HG02798 (cell line): ENCODE results near the gene VWA8.
"Not testable (repeated sequence)": the region's sequence is repeated elsewhere in the genome, so short reads cannot be mapped to it uniquely, and the experiment has no call there.

ENCODE experiments used
- ATAC-seq: cut with Tn5 transposase; IDR thresholded peaks from one replicate; pipeline ENCODE4 v1.9.1; 2021; ENCODE audit warnings: mild to moderate bottlenecking; ENCODE audit not compliant: unreplicated experiment, poor library complexity

Gene VWA8

DNA sequence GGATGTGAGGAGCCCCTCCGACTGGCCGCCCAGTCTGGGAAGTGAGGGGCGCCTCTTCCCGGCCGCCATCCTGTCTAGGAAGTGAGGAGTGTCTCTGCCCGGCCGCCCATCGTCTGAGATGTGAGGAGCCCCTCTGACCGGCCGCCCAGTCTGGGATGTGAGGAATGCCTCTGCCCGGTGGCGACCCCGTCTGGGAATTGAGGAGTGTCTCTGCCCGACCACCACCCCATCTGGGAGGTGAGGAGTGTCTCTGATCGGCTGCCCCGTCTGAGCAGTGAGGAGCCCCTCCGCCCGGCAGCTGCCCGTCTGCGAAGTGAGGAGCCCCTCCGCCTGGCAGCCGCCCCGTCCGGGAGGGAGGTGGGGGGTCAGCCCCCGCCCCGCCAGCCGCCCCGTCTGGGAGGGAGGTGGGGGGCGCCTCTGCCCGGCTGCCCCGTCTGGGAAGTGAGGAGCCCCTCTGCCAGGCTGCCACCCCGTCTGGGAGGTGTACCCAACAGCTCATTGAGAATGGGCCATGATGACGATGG lies 389.0 kb downstream of the VWA8 start:
- ATAC-seq, result not testable (repeated sequence)

GRCh38 chr13:41568972-41569351 lies 391.9 kb downstream of the VWA8 start:
- ATAC-seq, result no peak

DNA sequence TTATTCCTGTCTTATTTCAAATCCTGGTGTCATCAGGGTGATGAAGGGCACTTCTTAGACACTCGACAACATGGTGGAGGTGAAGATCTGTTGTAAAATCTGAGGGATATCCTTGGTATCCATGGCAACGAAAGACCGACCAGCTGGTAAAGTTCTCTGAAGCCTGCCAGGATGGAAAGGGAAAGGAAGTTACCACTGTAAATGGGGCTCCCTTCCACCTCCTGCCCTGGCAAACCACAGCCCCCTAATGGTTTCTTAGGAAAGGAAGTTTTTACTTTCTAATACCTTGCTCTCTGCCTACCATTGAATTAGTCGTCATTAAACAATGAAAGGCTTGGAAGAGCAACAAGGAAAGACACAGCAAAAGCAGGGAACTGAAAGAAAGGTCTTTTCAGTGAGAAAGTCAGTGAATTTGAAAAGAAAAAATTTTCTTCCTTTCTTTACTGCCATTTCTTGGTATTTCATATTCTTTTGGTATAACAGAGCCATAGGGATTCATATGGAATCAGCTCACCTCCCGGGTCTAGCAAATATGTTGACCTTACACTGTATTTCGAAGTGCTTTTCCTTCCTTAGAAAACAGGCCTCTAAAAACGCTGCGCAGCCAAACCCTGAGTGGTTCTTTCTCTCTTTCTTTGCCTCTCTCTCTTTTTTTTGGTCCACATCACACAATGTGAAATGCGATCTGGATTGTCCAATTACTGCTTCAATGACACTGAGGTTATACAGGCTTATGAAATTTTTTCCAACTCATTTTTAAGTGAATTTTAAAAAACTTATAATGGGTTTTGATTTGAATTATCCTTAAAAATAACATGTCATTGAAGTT lies 392.6 kb downstream of the VWA8 start:
- no peak for ATAC-seq

GRCh38 chr13:41567363-41567762 lies 393.5 kb downstream of the VWA8 start:
- no peak for ATAC-seq

DNA sequence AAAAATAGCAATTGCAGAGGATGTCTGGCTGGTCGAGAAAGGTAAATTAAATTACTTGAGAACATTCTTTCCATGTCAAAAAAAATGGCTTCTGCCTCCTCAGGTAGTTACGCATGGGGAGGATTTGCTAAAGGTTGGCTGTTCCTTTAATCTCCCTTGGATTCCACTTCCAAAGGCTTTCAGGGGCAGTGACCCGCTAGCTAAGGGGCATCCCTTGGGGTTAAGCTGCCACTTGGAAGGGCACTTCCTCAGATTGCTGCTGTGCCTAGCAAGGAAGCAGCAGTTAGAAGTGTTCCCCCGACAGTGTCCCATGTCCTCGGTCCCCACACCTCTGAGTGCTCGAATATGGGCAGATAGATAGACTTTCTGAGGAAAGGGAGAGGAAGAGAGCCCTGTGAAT lies 395.1 kb downstream of the VWA8 start:
- no peak for ATAC-seq

- ATAC-seq, result no peak
These were observed 395.7 kb downstream of the VWA8 start for GRCh38 chr13:41565216-41565615.

GRCh38 chr13:41563984-41564365 lies 396.9 kb downstream of the VWA8 start:
- no peak for ATAC-seq

DNA sequence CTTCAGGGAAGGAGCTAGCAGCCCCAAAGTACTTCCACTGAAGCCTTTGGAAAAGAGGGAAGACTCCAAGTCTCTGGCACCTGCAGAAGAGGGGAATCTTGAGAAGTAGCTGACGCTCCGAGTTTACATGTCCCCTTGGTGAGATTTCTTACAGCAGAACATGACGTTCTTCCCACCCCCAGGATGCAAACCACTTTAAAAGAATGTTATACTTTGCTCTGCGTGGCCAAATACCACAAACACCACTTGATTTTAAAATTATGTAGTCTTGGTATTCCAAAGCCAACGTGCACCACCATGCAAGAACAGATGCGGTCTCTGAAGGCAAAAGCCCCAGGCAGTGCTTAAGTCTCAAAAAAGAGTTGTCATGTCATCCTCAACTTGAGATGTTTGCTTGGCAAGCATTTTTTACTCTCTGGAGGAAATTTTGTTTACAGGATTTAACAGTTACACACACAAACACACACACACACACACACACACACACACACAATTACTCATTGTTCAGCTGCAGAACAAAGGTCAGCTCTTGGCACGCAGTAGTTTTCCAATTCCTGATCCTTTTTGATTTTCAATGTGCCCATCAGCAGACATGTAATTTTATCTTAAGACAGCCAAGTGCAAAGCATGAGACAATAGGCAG lies 397.4 kb downstream of the VWA8 start:
- ATAC-seq, result no peak

GRCh38 chr13:41562541-41563178 lies 398.2 kb downstream of the VWA8 start:
- ATAC-seq, result no peak

DNA sequence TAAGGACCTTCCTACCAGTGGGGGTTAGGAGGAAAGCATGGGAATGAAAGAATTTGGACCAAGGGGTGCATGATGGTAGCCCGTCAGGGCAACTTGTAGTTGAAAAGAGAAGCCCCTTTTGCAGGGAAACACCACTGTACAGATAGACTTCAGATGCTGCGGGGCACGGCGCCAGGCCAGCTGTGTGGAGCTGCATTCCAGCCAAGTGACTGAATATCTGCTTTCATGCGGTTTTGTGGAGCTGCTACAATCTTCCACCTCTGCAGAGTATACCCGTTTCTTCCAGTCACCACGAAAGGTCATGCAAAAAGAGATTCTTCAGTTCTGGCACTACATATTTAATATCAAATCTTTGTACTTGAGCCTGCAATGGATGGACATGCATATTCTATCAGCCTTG lies 398.8 kb downstream of the VWA8 start:
- ATAC-seq, result no peak

DNA sequence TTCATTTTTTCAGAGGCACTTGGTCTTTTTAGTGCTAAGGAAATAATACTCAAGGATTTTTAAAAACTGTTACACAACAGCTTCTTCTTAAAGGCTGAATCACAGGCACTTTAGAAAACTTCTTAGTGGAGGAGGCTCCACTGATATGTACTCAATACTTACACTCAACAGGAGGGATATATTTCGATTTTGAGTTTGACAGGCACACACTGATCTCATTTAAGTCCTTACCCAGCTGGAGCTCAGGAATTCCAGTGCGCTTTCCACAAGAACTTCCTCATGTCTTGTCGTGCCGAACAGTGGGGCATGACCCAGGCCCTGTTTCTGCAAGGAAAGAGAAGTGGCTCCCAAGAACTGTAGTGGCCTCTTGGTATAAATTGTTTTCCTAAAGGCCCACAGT lies 399.7 kb downstream of the VWA8 start:
- no peak for ATAC-seq

DNA sequence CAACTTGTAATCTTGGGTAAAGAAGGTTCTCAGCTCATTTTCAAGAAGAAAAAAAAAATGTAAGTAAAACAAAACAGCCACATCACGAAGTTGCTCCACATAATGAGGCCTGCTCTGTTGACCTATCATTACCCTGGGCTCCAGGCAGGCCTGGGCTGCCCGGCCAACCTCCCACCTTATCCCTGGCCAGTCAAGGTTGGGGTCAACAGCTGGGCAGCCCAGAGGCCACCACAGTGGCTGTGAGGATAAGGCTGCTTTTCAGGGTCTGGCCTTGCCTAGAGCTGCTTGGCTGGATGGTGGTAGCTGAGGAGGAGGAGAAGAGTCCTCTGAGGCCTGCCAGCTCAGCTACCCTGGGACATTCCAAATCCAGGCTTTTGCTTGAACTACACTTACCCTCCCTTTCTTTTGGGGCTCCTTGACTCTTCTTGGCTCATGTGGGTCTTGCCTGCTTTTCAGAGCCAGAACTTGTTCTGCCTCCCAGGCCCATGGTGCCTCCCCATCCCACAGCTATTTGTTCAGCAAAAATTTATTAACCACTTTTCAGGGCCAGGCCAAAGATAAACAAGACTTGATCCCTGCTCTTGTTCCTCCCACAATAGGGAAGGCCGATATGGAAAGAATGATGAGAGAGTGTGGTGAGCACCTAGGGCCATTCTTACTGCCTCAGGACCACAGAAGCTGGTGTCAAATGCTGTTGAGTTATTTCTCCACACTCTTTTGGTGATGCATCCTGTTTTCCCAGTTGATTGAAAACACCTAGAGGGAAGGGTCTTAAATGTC lies 401.9 kb downstream of the VWA8 start:
- ATAC-seq, result no peak

GRCh38 chr13:41557719-41558118 lies 403.2 kb downstream of the VWA8 start:
- no peak for ATAC-seq

DNA sequence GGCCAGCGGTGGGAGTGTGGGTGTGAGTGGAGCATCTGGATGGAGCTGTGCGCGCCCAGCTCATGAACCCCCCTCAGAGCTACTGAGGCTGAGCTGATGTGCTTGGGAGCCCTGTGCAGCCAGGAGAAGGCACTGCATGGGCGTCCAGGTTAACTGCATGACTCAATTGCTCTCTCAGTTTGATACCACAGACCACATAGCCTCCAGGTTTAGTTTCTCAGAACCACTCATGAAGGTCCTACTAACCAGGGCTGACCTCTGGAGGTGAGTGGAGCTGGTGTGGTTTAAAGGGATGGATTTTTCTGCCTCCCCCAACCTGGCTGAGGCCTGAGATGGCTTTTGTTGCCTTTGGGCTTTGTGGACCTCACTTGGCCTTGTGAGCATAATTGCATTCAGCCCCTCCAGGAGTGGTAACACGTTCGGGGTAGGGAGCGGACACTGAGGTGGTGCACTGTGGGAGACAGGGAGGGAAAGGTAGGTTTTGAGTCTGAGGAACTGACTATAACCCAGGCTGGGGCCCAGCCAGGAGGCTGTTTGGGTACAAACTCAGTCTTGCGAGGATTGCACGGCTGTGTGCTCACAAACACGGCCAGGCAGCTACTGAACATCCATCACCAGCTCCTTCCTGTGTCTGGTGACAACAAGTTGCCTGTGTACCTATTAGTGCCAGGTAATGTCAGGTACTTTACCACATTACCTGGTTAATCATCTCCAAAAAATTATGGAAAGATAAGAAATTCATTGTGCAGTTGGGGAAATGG lies 406.1 kb downstream of the VWA8 start:
- ATAC-seq, result peak; percentile 92

- ATAC-seq, result no peak
These were observed 406.7 kb downstream of the VWA8 start for GRCh38 chr13:41554180-41554579.

- ATAC-seq, result no peak
These were observed 408.9 kb downstream of the VWA8 start for GRCh38 chr13:41552031-41552430.

DNA sequence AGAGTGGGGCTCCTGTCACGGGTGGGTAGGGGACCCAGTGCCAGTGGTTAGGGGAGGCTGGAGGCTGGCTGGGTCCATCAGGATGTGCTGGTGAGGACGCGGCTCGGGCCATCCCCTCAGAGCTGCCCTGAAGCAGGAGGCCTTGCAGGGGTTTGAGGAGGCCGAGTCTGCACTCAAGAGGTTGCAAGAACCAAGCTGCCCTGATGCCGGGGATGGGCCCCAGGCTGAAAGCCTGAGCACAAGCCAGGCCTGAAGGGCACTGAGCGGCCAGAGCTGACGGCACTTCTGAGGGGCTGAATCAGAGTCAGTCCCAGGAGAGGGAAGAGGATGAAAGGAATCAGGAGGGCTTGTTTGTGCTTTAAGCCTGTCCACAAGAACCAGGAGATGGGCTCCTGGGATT lies 410.6 kb downstream of the VWA8 start:
- ATAC-seq, result no peak

DNA sequence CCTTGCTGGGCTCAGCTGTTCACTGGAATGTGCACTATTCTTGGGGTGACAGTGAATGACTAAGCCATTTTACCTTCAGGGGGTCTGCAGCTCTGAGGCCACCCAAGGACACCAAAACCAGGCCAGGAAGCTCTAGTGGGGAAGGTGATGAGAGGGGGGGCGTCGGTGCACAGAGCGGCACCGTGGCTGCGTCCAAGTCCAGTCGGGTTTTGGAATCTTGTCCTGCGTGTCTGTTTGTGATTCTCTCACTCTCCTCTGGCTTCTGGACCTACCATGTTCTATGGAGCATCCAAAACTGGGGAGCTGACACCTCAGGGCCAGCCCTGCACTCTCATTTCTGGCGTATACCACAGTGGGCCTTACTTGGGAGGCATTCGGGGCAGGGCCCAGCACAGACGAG lies 411.4 kb downstream of the VWA8 start:
- ATAC-seq, result no peak

- ATAC-seq, result no peak
These were observed 412.0 kb downstream of the VWA8 start for GRCh38 chr13:41548910-41549309.

DNA sequence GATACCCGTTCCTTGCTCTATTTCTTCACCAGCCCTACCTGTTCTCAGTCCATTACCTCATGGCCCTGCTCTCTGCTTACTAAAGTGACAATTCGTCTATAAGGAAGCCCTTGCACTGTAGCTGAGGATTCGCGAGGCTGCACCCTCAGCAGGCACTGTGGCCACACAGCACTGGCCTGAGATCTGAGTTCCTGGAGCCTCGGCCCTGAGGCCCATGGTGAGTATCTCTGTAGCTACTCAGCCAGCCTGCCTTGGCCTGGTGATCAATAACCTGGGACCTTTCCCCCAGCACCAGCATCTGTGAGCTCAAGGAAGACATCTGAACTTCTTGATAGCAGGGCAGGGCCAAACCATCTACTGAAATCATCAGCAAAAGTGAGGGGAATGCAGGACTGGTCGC lies 412.9 kb downstream of the VWA8 start:
- ATAC-seq, result no peak
